ENCODE results near the gene CD1B.
"Not testable (repeated sequence)": the region's sequence is repeated elsewhere in the genome, so short reads cannot be mapped to it uniquely, and the experiment has no call there.

Gene CD1B

DNA sequence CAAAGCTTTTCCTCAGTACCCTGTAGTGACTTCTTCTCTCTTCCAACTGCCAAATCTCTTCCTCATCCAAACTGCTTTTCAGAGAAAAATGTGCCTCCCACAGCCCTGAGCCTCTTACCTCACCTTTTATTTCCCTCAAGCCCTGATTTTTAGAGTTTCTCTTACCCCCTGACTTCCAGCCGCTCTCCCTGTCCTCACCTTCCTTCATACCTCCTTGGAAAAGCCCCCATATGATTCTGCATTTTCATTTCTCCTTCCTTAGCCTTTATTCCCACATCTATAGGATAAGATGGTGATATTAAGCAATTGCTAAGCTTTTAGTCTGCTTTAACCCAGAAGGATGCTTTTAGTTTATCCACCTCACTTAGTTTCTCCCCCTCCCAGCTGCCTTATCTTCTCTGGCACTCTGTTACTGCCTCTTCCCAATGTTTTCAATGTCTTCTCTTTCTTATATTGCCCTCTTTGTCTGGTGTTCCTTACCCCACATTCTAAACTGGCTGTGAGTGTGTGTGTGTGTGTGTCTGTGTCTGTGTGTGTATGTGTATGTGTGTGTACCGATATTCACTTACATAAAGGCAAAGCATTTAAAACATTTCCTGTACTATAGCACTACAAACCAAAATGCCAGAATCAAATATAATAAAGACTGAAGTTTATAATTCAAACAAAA, at the start of gene CD1B:
Gene CD1B, minus strand, starts transcription at position 51 of the 670 bp plus-strand sequence. CDS start 108 bp downstream, outside the sequence.
- Mint-ChIP-seq H3K27ac (ENCODE audit: low read depth) (no peak within 1 kb of the TSS), H3K4me1 (peaks cover 6% of the 10 kb centered on the region), H3K4me3 (no peak within 1 kb of the TSS), H3K36me3 (ENCODE audit: insufficient read depth) (no peaks in the 10 kb centered on the region), H3K27me3 (peaks cover 10% of the 10 kb centered on the region), H3K9me3 (no peaks in the 10 kb centered on the region)
- no peak for DNase-seq (ENCODE audit: low spot score in 2 of 2)
- no peak for ATAC-seq (replicated peaks; ENCODE audit: extremely low read depth, poor library complexity, severe bottlenecking)

DNA sequence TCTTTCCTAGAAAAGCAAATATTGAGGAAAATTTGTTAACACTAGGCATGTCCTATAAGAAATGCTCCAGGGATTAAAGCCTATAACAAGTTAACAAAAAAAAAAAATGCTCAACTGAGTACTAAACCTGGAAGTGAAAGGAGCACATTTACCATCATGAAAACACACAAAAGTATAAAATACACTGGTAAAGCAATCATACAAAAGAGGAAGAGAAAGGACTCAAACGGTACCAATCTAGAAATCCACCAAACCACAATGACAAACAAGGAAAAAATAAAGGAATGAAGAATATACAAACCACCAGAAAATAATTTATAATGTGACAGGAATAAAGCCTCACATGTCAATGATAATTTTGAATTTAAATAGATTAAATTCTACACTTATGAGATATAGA, 43.5 kb upstream of the CD1B start:
- peaks cover 92% of the 10 kb centered on the region for H3K27me3 Mint-ChIP-seq
- no peak overlapping the region for H3K4me3 Mint-ChIP-seq
- DNase-seq (ENCODE audit: low spot score in 2 of 2), result no peak
- ATAC-seq (replicated peaks; ENCODE audit: extremely low read depth, poor library complexity, severe bottlenecking), result no peak
- no peak overlapping the region for H3K27ac Mint-ChIP-seq (ENCODE audit: low read depth)
- H3K36me3 Mint-ChIP-seq (ENCODE audit: insufficient read depth), result no peaks in the 10 kb centered on the region
- peaks cover 16% of the 10 kb centered on the region for H3K9me3 Mint-ChIP-seq
- no peaks in the 10 kb centered on the region for H3K4me1 Mint-ChIP-seq

DNA sequence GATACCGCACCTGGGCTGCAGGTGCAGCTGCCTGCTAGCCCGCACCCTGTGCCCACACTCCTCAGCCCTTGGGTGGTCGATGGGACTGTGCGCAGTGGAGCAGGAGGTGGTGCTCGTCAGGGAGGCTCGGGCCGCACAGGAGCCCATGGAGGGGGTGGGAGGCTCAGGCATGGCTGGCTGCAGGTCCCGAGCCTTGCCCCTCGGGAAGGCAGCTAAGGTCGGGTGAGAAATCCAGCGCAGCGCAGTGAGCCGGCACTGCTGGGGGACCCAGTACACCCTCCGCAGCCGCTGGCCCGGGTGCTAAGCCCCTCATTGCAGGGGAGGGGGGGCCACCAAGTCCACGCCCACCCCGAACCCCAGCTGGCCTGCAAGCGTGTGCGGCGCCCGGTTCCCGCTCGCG, 42.8 kb upstream of the CD1B start:
- H3K27me3 Mint-ChIP-seq, result peaks cover 97% of the 10 kb centered on the region
- H3K4me3 Mint-ChIP-seq; H3K27ac Mint-ChIP-seq (ENCODE audit: low read depth); DNase-seq (ENCODE audit: low spot score in 2 of 2); ATAC-seq (replicated peaks; ENCODE audit: extremely low read depth, poor library complexity, severe bottlenecking); H3K4me1 Mint-ChIP-seq; H3K36me3 Mint-ChIP-seq (ENCODE audit: insufficient read depth): not testable (repeated sequence)
- H3K9me3 Mint-ChIP-seq, result peaks cover 16% of the 10 kb centered on the region

DNA sequence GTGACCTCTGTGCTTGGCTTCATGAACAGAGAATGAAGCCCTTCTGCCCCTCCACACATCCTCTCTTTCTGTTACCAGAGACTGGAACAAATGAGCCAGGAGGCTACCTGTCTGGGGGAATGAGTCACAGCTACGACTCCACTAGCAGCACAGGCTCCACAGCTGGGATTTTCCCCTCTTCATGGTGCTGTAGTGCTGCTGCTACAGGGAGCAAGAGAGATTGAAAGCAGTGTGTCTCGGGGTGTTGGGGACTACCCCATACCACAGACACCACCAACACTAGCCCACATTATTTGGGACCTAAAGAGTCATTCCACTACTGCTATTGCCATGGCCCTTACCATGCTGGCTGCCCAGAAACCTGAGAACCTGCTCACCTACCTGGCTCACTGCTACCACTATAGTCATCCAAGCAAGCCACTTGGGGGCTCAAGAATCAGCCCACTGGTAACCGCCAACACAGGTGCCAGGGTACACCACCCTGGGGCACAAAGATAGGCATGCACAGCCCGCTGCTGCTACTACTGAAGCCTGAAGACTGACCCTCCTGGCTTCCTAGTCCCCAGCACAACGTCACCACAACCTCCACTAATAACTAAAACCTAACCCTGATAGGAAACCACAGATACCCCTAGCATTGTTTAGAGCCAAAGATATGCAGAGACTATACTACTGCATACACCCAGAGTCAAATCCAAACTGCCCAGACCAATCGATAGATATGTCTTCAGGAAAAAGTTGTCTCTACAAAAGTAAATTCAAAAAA, 40.0 kb upstream of the CD1B start:
- Mint-ChIP-seq H3K27me3 (peaks cover 97% of the 10 kb centered on the region), H3K9me3 (peaks cover 16% of the 10 kb centered on the region), H3K27ac (ENCODE audit: low read depth) (no peak overlapping the region), H3K36me3 (ENCODE audit: insufficient read depth) (no peaks in the 10 kb centered on the region), H3K4me1 (peaks cover 7% of the 10 kb centered on the region), H3K4me3 (no peak overlapping the region)
- DNase-seq (ENCODE audit: low spot score in 2 of 2) (no peak), ATAC-seq (replicated peaks; ENCODE audit: extremely low read depth, poor library complexity, severe bottlenecking) (no peak)

DNA sequence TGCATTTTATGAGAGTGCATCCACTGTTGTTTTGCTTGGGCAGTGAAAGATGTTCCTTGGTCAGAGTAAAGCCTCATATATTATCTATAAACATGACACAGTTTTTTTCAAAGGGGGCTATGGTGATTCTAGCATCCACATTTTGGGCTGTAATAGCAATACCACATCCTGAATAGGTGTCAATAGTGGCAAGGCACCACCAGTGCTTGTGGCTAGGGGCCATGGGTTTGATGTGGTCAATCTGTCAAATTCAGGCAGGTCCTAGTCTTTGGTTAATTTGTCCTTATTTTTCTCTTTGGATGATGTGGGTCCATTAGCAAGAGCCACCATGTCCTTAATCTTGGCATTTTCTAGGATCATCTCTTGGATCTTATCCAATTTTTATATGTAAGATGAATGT, 35.5 kb upstream of the CD1B start:
- Mint-ChIP-seq H3K36me3 (ENCODE audit: insufficient read depth) (no peaks in the 10 kb centered on the region), H3K4me1 (peaks cover 10% of the 10 kb centered on the region), H3K9me3 (peaks cover 9% of the 10 kb centered on the region), H3K27me3 (peaks cover 84% of the 10 kb centered on the region), H3K4me3 (no peak overlapping the region), H3K27ac (ENCODE audit: low read depth) (no peak overlapping the region)
- ATAC-seq (replicated peaks; ENCODE audit: extremely low read depth, poor library complexity, severe bottlenecking) (no peak), DNase-seq (ENCODE audit: low spot score in 2 of 2) (no peak)

DNA sequence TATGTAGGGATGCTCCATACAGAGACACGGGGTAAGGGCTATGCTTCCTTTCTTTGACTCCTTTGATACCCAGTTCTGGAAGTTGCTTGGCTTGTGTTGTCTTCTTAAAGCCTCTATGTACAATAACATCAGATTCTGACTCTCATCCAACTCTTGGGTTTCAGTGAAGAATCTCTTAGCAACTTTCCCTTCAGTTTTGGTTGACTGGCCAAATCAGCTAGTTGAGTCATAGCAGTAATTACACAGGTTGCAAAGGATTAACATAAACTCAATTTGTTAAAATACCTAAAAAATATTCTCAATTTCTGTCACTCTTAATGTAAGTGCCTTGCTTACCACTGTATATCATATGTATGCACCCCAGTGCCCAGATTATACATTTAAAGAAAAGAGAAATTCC, 31.6 kb upstream of the CD1B start:
- peaks cover 61% of the 10 kb centered on the region for H3K27me3 Mint-ChIP-seq
- H3K27ac Mint-ChIP-seq (ENCODE audit: low read depth), result no peak overlapping the region
- peaks cover 10% of the 10 kb centered on the region for H3K4me1 Mint-ChIP-seq
- no peaks in the 10 kb centered on the region for H3K36me3 Mint-ChIP-seq (ENCODE audit: insufficient read depth)
- no peaks in the 10 kb centered on the region for H3K9me3 Mint-ChIP-seq
- no peak for DNase-seq (ENCODE audit: low spot score in 2 of 2)
- no peak for ATAC-seq (replicated peaks; ENCODE audit: extremely low read depth, poor library complexity, severe bottlenecking)
- H3K4me3 Mint-ChIP-seq, result no peak overlapping the region

DNA sequence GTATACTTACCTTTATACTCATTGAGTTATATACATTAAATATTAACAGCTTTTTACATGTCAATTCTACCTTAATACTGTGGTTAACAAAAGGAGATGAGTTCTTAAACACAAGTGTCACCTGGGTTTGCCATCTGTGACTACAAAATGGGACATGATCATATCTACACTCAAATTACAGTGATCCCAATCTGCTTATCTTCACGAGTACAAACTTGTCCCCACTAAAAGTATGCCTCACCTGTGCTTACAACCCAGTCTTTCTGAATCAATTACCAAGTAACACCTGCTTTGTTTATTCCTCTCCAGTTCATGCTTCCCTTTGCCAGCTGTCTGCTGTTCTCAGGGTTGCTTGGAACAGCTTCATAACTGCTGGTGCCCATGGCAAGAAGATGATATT, 31.2 kb upstream of the CD1B start:
- Mint-ChIP-seq H3K36me3 (ENCODE audit: insufficient read depth) (no peaks in the 10 kb centered on the region), H3K9me3 (no peaks in the 10 kb centered on the region), H3K4me3 (no peak overlapping the region), H3K4me1 (peaks cover 10% of the 10 kb centered on the region), H3K27ac (ENCODE audit: low read depth) (no peak overlapping the region), H3K27me3 (peaks cover 61% of the 10 kb centered on the region)
- ATAC-seq (replicated peaks; ENCODE audit: extremely low read depth, poor library complexity, severe bottlenecking) (no peak), DNase-seq (ENCODE audit: low spot score in 2 of 2) (no peak)

DNA sequence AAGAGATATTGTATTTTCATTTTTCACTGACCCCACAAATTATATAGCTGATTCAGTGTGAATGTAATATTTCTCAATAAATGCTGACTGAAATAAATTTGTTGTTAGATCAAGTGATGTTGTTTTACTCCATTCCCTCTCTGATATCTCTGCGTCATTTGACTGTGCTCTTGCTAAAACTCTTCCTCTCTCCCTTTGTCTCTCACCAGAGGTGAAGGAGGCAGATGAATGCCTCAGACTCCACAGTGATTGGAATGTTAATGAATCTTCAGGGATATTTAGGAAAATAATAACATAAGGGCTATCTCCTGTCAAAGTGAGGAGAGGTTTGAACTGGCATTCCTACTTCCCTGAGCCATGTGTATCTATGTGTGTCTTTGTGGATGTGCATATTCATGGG, 26.1 kb upstream of the CD1B start:
- peaks cover 1% of the 10 kb centered on the region for H3K36me3 Mint-ChIP-seq (ENCODE audit: insufficient read depth)
- ATAC-seq (replicated peaks; ENCODE audit: extremely low read depth, poor library complexity, severe bottlenecking) (no peak), DNase-seq (ENCODE audit: low spot score in 2 of 2) (no peak)
- no peaks in the 10 kb centered on the region for H3K4me1 Mint-ChIP-seq
- no peak overlapping the region for H3K4me3 Mint-ChIP-seq
- no peaks in the 10 kb centered on the region for H3K9me3 Mint-ChIP-seq
- no peak overlapping the region for H3K27ac Mint-ChIP-seq (ENCODE audit: low read depth)
- H3K27me3 Mint-ChIP-seq, result peaks cover 65% of the 10 kb centered on the region

DNA sequence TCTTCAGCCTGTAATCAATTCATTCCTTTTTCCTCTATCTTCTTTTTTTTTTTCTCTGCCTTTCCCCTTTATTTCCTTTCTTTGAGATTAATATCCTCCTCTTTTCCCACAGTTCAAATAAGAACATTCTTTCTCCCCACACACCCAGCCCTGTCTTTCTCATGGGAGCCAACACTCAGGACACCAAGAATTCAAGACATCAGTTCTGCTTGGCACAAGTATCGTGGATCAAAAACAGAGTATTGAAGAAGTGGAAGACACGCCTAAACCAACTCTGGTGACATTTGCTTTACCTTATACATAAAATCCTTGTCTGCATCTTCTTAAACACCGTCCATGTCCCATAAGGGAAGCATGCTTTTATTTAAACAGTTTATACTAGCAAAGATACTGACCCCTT, 25.3 kb upstream of the CD1B start:
- no peak for ATAC-seq (replicated peaks; ENCODE audit: extremely low read depth, poor library complexity, severe bottlenecking)
- no peak for DNase-seq (ENCODE audit: low spot score in 2 of 2)
- no peak overlapping the region for H3K27ac Mint-ChIP-seq (ENCODE audit: low read depth)
- H3K4me1 Mint-ChIP-seq, result no peaks in the 10 kb centered on the region
- H3K4me3 Mint-ChIP-seq, result no peak overlapping the region
- peaks cover 65% of the 10 kb centered on the region for H3K27me3 Mint-ChIP-seq
- no peaks in the 10 kb centered on the region for H3K9me3 Mint-ChIP-seq
- H3K36me3 Mint-ChIP-seq (ENCODE audit: insufficient read depth), result peaks cover 1% of the 10 kb centered on the region

DNA sequence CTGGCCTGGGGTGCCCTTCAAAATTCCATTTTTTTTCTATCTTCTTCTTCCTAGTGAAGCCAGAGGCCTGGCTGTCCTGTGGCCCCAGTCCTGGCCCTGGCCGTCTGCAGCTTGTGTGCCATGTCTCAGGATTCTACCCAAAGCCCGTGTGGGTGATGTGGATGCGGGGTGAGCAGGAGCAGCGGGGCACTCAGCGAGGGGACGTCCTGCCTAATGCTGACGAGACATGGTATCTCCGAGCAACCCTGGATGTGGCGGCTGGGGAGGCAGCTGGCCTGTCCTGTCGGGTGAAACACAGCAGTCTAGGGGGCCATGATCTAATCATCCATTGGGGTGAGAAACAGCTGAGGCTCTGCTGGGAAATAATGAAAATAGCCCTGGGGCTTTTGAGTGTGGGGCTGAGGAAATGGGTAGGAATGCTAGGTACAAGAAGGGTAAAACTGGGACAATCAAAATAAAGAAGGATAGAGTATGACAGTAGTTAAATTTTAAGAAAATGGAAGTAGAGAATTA, 24.5 kb upstream of the CD1B start:
- no peak for DNase-seq (ENCODE audit: low spot score in 2 of 2)
- Mint-ChIP-seq H3K9me3 (no peaks in the 10 kb centered on the region), H3K27me3 (peaks cover 65% of the 10 kb centered on the region), H3K4me3 (no peak overlapping the region), H3K36me3 (ENCODE audit: insufficient read depth) (peaks cover 1% of the 10 kb centered on the region), H3K4me1 (no peaks in the 10 kb centered on the region), H3K27ac (ENCODE audit: low read depth) (no peak overlapping the region)
- no peak for ATAC-seq (replicated peaks; ENCODE audit: extremely low read depth, poor library complexity, severe bottlenecking)

DNA sequence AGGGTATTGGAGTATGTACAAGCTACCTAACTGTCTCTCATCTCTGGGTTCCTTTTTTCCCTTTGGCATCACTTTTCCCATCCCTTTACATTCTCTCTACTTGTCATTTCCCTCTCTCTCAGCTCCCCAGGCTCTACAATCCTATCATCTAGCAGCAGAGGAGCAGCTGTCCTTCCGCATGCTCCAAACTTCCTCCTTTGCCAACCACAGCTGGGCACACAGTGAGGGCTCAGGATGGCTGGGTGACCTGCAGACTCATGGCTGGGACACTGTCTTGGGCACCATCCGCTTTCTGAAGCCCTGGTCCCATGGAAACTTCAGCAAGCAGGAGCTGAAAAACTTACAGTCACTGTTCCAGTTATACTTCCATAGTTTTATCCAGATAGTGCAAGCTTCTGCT, 22.9 kb upstream of the CD1B start:
- peaks cover 52% of the 10 kb centered on the region for H3K27me3 Mint-ChIP-seq
- H3K27ac Mint-ChIP-seq (ENCODE audit: low read depth), result no peak overlapping the region
- no peaks in the 10 kb centered on the region for H3K9me3 Mint-ChIP-seq
- peaks cover 1% of the 10 kb centered on the region for H3K36me3 Mint-ChIP-seq (ENCODE audit: insufficient read depth)
- H3K4me3 Mint-ChIP-seq, result no peak overlapping the region
- DNase-seq (ENCODE audit: low spot score in 2 of 2) (no peak), ATAC-seq (replicated peaks; ENCODE audit: extremely low read depth, poor library complexity, severe bottlenecking) (no peak)
- H3K4me1 Mint-ChIP-seq, result no peaks in the 10 kb centered on the region

DNA sequence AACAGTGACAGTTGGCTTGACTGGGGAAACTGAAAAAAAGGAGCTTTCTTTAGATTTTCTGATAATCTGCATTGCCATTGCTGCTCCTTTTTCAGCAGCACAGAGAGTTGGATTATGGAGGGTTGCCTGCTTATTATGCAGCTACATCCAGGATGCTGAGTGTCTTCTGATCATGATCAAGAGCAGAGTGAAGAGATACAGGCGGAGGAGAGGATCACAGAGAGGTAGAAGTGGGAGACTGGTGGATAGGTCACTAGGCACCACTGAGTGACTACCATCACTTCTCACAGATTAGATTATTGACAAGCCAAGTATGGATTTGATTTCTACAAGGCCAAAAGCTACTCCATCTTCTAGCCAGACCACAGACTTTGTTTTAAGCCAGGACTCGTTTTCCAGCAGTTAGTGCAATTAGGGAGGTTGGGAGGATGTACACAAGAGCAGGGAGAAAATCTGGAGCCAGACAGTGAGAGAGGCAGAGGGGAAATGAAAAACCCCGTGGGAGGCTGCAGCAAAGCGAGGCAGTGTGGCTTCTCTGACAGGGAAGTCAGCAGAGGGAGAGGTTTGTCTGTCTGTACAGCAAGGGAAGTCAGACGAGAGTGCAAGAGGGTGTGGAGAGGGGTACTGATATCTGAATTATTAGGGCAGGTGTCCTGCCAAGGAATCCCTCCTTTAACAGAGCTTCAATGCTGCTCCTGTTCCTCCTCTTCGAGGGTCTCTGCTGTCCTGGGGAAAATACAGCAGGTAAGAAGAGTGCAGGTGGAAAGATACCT, 22.2 kb upstream of the CD1B start, which contains the start of gene CD1E:
Gene CD1E, plus strand, starts transcription at position 592 of the 773 bp plus-strand sequence. Its CDS starts 95 bp downstream, at position 687.
- H3K4me3 Mint-ChIP-seq, result no peak within 1 kb of the TSS
- H3K36me3 Mint-ChIP-seq (ENCODE audit: insufficient read depth), result peaks cover 1% of the 10 kb centered on the region
- no peaks in the 10 kb centered on the region for H3K9me3 Mint-ChIP-seq
- H3K27me3 Mint-ChIP-seq, result peaks cover 52% of the 10 kb centered on the region
- no peak for DNase-seq (ENCODE audit: low spot score in 2 of 2)
- no peak within 1 kb of the TSS for H3K27ac Mint-ChIP-seq (ENCODE audit: low read depth)
- no peaks in the 10 kb centered on the region for H3K4me1 Mint-ChIP-seq
- ATAC-seq (replicated peaks; ENCODE audit: extremely low read depth, poor library complexity, severe bottlenecking), result no peak
